ENCODE data around the gene HERC5.

HERC5 gene

GRCh38 chr4:88522702-88523324 is 65.9 kb downstream of the HERC5 start:
- DNase-seq (ENCODE audit: low read depth), result peak; percentile 51

GRCh38 chr4:88523325-88524129 is 66.6 kb downstream of the HERC5 start, which contains the start of gene PYURF:
PYURF (minus strand) TSS chr4:88523776; CDS start chr4:88523700, 76 bp downstream.
- DNase-seq (ENCODE audit: low read depth), result peak; percentile 97

- DNase-seq (ENCODE audit: low read depth), result peak; percentile 24
Measured at GRCh38 chr4:88524171-88524570, 67.3 kb downstream of the HERC5 start.

GRCh38 chr4:88526221-88526815 is 69.4 kb downstream of the HERC5 start:
- peak; percentile 41 for DNase-seq (ENCODE audit: low read depth)

GRCh38 chr4:88527787-88528186 is 70.9 kb downstream of the HERC5 start:
- DNase-seq (ENCODE audit: low read depth), result no peak

- peak; percentile 11 for DNase-seq (ENCODE audit: low read depth)
Measured at GRCh38 chr4:88528861-88529260, 71.9 kb downstream of the HERC5 start.

DNA sequence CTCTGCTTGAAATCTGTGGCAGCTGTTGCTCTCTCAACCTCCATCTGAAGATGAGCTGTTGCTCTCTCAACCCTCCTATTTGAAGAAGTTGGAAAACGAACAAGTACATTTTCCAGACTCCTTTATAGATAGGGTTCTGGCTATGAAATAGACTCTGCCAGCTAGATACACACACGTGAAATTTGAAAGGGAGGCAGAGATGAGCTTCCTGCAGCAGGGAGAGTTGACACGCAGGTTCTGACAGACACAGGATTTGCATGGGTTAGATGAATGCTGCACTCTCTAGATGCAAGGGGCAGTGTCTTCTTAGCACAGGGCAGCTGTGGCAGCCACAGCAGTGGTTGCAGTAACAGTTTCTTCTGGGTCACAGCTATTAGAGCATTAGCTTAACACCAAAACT is 74.6 kb downstream of the HERC5 start:
- peak; percentile 5 for DNase-seq (ENCODE audit: low read depth)

DNA sequence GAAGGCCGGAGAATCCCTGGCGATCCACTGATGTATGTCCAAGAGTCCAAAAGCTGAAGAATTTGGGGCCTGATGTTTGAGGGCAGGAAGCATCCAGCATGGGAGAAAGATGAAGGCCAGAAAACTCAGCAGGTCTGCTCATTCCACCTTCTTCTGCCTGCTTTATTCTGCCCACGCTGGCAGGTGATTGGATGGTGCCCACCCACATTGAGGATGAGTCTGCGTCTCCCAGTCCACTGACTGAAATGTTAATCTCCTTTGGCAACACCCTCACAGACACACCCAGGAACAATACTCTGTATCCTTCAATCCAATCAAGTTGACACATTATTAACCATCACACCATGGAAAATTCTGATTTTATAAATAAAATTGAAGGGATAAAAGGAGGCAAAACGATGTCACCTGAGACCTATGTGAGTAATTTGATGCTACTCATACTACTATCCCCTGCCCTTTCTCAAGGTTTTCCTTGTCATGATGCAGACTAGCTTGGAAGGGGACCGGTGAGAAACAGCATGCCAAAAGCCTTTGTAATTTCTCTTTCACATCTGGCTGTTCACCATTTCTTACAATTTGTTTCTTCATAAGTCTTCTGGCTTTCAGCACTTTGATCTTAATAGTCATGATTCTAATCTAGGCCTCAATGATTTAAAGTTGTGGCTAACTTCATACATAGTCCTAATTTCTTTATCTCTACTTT is 76.3 kb downstream of the HERC5 start:
- DNase-seq (ENCODE audit: low read depth), result peak; percentile 58

DNA sequence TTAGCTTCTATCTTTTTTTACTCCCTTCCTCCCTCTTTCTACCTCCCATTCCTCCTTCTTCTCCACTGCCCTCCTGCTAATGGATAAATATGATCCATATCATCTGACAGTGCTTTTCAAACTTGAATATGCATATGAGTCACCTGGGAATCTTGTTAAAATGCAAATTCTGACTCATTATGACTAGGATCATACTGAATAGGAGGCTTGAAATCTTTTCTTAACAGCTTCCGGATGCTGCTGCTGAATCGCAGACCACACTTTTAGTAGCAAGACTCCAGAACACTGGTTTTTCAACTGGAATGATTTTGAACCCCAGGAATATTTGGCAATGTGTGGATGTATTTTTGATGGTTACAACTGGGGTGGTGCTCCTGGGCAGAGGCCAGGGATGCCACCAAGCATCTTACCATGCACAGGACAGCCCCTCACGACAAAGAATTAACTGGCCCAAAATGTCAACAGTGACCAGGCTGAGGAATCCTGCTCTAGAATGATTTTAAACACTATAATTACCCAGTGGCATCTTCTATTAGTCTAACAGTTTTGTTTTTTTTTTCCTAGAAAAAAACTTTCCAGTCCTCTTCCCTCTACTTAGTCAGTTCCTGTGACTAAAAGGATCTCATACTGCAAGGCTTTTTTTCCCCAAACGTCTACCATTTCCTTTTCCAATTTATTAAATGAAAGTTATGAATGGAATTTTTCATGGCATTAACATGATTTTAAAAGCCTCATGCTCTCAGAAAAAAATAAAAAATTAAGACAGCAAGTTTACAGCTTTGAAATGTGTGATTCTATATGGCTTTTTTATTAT is 77.2 kb downstream of the HERC5 start:
- peak; percentile 91 for DNase-seq (ENCODE audit: low read depth)

DNA sequence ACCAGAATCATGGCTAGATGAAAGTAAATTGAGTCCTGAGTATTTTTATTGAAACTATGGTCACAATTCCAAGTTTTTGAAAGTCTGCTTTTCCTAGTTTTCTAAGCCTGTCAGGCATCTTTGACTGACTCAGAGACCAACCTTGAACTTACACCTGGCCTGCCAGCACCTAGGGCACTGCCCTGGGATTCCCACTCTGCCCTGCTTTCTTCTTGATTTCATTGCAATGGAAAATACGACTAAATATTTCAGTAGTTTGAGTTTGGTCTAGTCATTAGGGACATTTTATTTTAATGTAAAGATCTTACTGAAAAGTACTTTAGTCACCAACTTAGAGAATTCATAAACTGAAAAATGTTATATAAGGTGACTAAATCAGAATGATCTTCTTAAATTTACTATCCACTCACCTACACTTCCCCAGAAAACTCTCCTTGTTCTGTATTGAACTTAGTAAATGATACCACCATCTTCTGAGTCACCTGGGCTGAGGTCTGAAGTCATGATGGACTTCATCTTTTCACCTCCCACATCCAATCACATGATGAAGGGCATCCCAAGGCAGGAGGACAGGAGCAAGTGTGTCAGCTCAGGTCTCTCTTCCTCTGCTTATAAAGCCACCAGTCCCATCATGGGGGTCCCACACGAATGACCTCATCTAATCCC is 78.3 kb downstream of the HERC5 start:
- DNase-seq (ENCODE audit: low read depth), result no peak

DNA sequence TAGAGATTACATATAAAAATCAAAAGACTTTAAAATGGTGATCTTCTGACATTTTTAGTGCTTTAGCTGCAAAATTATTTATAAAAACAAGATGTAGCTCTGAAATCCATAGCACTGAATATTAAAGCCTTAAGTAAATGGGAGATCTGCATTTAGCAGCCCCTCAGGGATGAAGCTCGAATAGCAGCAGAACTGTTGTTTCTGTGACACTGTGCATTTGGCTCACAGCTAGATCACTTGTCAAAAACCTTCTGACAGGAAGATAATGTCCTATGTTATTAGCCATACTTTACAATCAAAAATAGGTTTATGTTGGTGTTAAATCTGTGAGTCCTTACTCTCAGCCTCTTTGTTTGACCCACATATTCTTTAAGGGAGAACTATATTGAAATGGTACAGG is 80.8 kb downstream of the HERC5 start:
- DNase-seq (ENCODE audit: low read depth), result no peak

DNA sequence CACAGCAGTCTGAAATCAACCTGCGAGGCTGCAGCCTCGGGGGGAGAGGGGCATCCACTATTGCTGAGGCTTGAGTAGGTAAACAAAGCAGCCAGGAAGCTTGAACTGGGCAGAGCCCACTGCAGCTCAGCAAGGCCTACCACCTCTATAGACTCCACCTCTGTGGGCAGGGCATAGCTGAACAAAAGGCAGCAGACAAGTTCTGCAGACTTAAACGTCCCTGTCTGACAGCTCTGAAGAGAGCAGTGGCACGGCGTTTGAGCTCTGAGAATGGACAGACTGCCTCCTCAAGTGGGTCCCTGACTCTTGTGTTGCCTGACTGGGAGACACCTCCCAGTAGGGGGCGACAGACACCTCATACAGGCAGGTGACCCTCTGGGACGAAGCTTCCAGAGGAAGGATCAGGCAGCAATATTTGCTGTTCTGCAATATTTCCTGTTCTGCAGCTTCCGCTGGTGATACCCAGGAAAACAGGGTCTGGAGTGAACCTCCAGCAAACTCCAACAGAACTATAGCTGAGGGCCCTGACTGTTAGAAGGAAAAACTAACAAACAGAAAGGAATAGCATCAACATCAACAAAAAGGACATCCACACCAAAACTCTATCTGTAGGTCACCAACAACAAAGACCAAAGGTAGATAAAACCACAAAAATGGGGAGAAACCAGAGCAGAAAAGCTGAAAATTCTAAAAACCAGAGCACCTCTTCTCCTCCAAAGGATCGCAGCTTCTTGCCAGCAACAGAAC is 82.6 kb downstream of the HERC5 start:
- DNase-seq (ENCODE audit: low read depth), result peak; percentile 66

- no peak for DNase-seq (ENCODE audit: low read depth)
Measured at GRCh38 chr4:88549815-88550214, 92.9 kb downstream of the HERC5 start.

All from EH (cell line).